ENCODE results near the gene ELP5. TPM values are rescaled to one million over a fixed set of nuclear protein-coding genes. Genes with fewer than 3 reads are reported as not detected.
"Not testable (repeated sequence)": the region's sequence is repeated elsewhere in the genome, so short reads cannot be mapped to it uniquely, and the experiment has no call there.

Gene ELP5
- total RNA-seq, 2 experiments from 2014 or later, result 52.4 to 53.5 TPM

DNA sequence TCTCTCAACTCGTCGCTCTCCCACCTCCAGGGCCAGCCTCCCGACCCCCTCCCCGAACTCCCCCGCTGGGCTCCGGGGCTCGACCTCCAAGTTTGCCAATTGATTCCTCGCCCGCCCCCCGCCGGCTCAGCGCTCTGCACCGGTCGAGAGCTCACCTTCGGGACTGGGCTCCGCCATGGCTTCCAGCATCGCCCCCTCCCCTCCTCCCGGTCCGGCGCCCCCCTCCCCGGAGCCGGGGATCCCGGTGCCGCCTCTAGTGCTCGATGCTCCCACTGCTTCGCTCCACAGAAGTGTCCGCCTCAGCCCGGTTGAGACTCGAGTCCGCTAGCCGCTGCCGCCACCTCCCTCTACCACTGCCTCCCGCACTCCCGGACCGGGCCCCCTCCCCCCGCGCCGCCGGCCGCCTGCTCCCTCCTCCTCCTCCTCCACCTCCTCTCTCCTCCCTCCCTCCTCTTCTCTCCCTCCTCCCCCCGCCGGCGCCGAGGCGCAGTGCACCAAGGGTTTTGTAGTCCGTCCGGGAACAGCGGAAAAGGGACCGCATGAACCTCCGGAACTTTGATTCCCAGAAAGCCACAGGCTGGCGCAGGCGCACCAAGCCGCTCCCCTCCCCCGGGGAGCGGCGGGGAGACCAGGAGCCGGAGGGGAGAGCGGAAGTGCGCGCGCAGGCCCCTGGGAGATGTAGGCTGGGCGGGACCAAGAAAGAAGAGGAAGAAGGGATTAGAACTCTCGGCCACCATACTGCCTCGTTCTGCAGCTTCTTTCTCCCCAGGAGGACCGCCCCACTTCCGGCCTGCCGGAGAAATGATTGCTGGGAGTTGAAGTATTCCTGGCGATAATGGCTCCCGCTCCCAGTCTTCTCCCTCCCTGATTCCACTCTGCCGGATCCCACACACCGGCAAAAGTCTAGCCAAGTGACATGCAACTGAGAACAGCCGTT lies 12.7 kb upstream of the ELP5 start, which contains the start of gene PHF23:
PHF23 (minus strand) TSS at position 367 of the 937 bp plus-strand sequence; CDS start at position 189, 178 bp downstream.
- peak within 1 kb of the TSS; percentile 94 for H3K4me3 Mint-ChIP-seq
- CTCF ChIA-PET, result interaction anchor here (0.6 to 2.5 kb wide), 5 partner anchors 16 to 194 kb away, joined by 3 to 8 read pairs (median 3); partner anchors contain the start of genes ACADVL and DLG4
- H3K4me1 Mint-ChIP-seq (ENCODE audit: low read depth), result peaks cover 64% of the 10 kb centered on the region
- H3K27me3 Mint-ChIP-seq (ENCODE audit: low read depth), result no peaks in the 10 kb centered on the region
- H3K27ac Mint-ChIP-seq, result peak within 1 kb of the TSS; percentile 98
- H3K9me3 Mint-ChIP-seq, result no peaks in the 10 kb centered on the region
- intact Hi-C loops (cut with micrococcal nuclease), result loop anchor here (1.0 to 5.0 kb wide), 7 partner anchors 13 to 603 kb away; partner anchors contain the start of genes ACADVL, DLG4, EIF5A and ELP5
- DNase-seq, result peak; percentile 99
- H3K36me3 Mint-ChIP-seq (ENCODE audit: low read depth), result peaks cover 35% of the 10 kb centered on the region

GRCh38 chr17:7240375-7240774 lies 11.6 kb upstream of the ELP5 start:
- no peaks in the 10 kb centered on the region for H3K27me3 Mint-ChIP-seq (ENCODE audit: low read depth)
- no peak for DNase-seq
- intact Hi-C loops (cut with micrococcal nuclease), result no loop called here
- H3K27ac Mint-ChIP-seq, result peak overlapping the region; percentile 98
- CTCF ChIA-PET, result interaction anchor here (0.6 to 1.5 kb wide), 2 partner anchors 56 to 62 kb away, joined by 3 to 4 read pairs; no protein-coding TSS in a partner anchor
- peaks cover 29% of the 10 kb centered on the region for H3K36me3 Mint-ChIP-seq (ENCODE audit: low read depth)
- H3K4me1 Mint-ChIP-seq (ENCODE audit: low read depth), result peaks cover 55% of the 10 kb centered on the region
- H3K9me3 Mint-ChIP-seq, result no peaks in the 10 kb centered on the region
- H3K4me3 Mint-ChIP-seq, result peak overlapping the region; percentile 94

- Mint-ChIP-seq H3K36me3 (ENCODE audit: low read depth) (peaks cover 29% of the 10 kb centered on the region), H3K4me3 (peak overlapping the region; percentile 94), H3K9me3 (no peaks in the 10 kb centered on the region), H3K27me3 (ENCODE audit: low read depth) (no peaks in the 10 kb centered on the region), H3K27ac (peak overlapping the region; percentile 98), H3K4me1 (ENCODE audit: low read depth) (peaks cover 46% of the 10 kb centered on the region)
- CTCF ChIA-PET, result interaction anchor here (0.6 to 2.7 kb wide), 5 partner anchors 21 to 240 kb away, joined by 3 to 16 read pairs (median 3); partner anchors contain the start of genes ACADVL, DLG4 and SLC35G6
- DNase-seq, result no peak
- intact Hi-C loops (cut with micrococcal nuclease), result no loop called here
Observed at GRCh38 chr17:7241090-7241733, 10.8 kb upstream of the ELP5 start.

- H3K27me3 Mint-ChIP-seq (ENCODE audit: low read depth), result no peaks in the 10 kb centered on the region
- H3K27ac Mint-ChIP-seq, result peak within 1 kb of the TSS; percentile 98
- CTCF ChIA-PET, result interaction anchor here (0.9 to 2.7 kb wide), 4 partner anchors 22 to 239 kb away, joined by 3 to 16 read pairs (median 3); partner anchors contain the start of genes ACADVL, DLG4 and SLC35G6
- intact Hi-C loops (cut with micrococcal nuclease), result no loop called here
- peaks cover 39% of the 10 kb centered on the region for H3K4me1 Mint-ChIP-seq (ENCODE audit: low read depth)
- no peaks in the 10 kb centered on the region for H3K9me3 Mint-ChIP-seq
- peak; percentile 93 for DNase-seq
- peaks cover 34% of the 10 kb centered on the region for H3K36me3 Mint-ChIP-seq (ENCODE audit: low read depth)
- H3K4me3 Mint-ChIP-seq, result peak within 1 kb of the TSS; percentile 94
Observed at GRCh38 chr17:7241783-7242716, 10.0 kb upstream of the ELP5 start, which contains the start of gene GABARAP. TSS of gene GABARAP (minus strand) at chr17:7242449. CDS start at chr17:7242330, 119 bp downstream.

DNA sequence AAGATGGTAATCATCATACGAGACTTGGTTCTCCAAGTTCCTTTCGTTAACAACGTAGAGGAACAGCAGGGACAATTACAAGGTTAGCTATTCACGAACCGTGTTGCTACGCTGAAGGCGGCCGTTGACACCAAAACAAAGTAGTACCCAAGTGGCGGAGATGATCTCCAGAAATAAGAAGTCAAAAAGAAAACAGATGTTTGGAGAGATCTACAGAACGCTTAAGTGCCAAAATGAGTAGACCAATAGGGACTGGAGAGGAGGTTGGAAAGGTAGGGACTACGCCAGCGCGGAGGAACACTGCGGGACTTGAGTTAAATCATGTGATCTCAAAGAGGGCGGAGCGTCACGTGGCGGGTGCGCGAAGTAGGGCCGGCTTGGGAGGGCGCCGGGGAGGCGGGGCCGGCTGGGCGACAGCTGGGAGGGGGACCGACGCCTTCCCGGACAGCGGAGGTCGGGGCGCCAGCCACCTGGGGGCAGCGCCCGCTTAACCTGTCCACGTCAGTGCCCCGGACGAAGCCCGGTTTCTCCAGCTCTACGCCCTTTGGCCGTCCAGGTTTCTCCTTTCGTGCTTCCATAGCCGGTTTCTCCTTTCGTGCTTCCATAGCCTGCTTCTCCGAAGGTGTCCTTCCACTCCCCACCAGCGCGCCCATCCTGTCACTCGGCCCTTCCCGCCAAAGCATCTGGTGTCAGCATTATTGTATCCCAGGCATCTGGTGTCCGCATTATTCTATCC lies 9.1 kb upstream of the ELP5 start:
- peak overlapping the region; percentile 94 for H3K4me3 Mint-ChIP-seq
- no peaks in the 10 kb centered on the region for H3K9me3 Mint-ChIP-seq
- H3K27ac Mint-ChIP-seq, result peak overlapping the region; percentile 98
- no peaks in the 10 kb centered on the region for H3K27me3 Mint-ChIP-seq (ENCODE audit: low read depth)
- peaks cover 36% of the 10 kb centered on the region for H3K4me1 Mint-ChIP-seq (ENCODE audit: low read depth)
- intact Hi-C loops (cut with micrococcal nuclease), result no loop called here
- peaks cover 35% of the 10 kb centered on the region for H3K36me3 Mint-ChIP-seq (ENCODE audit: low read depth)
- CTCF ChIA-PET, result interaction anchor here (2.7 kb wide), 1 partner anchor 23 kb away, joined by 16 read pairs; the partner anchor contains the start of genes ACADVL and DLG4
- DNase-seq, result peak; percentile 94

- no peaks in the 10 kb centered on the region for H3K9me3 Mint-ChIP-seq
- H3K4me3 Mint-ChIP-seq, result peak overlapping the region; percentile 94
- CTCF ChIA-PET, result interaction anchor here (1.8 to 2.7 kb wide), 2 partner anchors 23 to 24 kb away, joined by 5 to 16 read pairs; partner anchors contain the start of genes ACADVL and DLG4
- DNase-seq, result no peak
- peaks cover 37% of the 10 kb centered on the region for H3K4me1 Mint-ChIP-seq (ENCODE audit: low read depth)
- H3K27ac Mint-ChIP-seq, result peak overlapping the region; percentile 78
- H3K36me3 Mint-ChIP-seq (ENCODE audit: low read depth), result peaks cover 35% of the 10 kb centered on the region
- intact Hi-C loops (cut with micrococcal nuclease), result no loop called here
- no peaks in the 10 kb centered on the region for H3K27me3 Mint-ChIP-seq (ENCODE audit: low read depth)
Observed at GRCh38 chr17:7243453-7243729, 8.6 kb upstream of the ELP5 start.

DNA sequence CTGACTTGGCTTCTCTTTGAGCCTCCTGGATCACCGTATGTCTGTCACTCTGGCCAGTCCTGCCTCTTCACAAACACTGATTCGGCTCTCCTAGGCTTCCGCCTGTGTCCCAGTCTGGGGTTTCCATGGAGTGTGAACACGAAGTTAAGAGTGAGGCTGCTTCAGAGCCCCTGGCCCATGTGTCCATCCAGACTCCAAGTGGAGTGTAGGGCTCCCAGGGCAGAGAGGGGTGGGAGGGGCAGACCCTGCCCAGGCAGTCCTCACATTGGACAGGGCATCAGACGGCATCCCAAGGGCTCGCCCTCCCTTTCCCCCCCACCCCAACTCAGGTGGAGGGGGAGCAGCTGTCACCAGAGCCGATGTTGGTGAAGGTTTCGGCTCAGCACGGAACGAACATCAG lies 8.2 kb upstream of the ELP5 start:
- H3K4me3 Mint-ChIP-seq; H3K27me3 Mint-ChIP-seq (ENCODE audit: low read depth); DNase-seq; H3K9me3 Mint-ChIP-seq; intact Hi-C loops (cut with micrococcal nuclease): not testable (repeated sequence)
- Mint-ChIP-seq H3K36me3 (ENCODE audit: low read depth) (peaks cover 34% of the 10 kb centered on the region), H3K27ac (peak overlapping the region; percentile 50), H3K4me1 (ENCODE audit: low read depth) (peaks cover 41% of the 10 kb centered on the region)
- CTCF ChIA-PET, result interaction anchor here (1.8 kb wide), 1 partner anchor 23 kb away, joined by 5 read pairs; the partner anchor contains the start of genes ACADVL and DLG4

DNA sequence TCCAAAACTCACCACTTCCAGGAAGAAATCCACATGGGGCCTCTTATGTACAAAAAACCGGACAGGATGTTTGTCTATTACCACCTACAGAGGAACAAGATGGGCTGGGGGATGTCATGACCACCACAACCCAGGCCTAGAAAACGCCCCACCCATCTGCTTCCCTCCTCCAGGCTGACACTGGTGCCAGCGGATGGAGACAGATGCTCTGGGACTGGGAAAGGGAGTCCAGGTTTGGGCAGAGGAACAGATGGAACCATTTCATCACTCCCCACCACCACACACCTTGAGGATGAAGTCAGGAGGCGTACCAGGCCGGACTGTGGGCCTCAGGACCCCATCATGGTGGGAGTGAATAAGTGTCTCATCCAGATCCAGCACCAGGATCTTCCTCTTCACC lies 5.2 kb upstream of the ELP5 start:
- H3K36me3 Mint-ChIP-seq (ENCODE audit: low read depth), result peaks cover 29% of the 10 kb centered on the region

GRCh38 chr17:7248796-7249195 lies 3.2 kb upstream of the ELP5 start:
- DNase-seq, result no peak
- no peaks in the 10 kb centered on the region for H3K27me3 Mint-ChIP-seq (ENCODE audit: low read depth)
- peaks cover 19% of the 10 kb centered on the region for H3K36me3 Mint-ChIP-seq (ENCODE audit: low read depth)
- intact Hi-C loops (cut with micrococcal nuclease), result no loop called here
- peaks cover 34% of the 10 kb centered on the region for H3K4me1 Mint-ChIP-seq (ENCODE audit: low read depth)
- CTCF ChIA-PET, result interaction anchor here (1.7 kb wide), 1 partner anchor 28 kb away, joined by 5 read pairs; no protein-coding TSS in a partner anchor
- H3K4me3 Mint-ChIP-seq, result peak overlapping the region; percentile 36
- H3K9me3 Mint-ChIP-seq, result no peaks in the 10 kb centered on the region
- peak overlapping the region; percentile 31 for H3K27ac Mint-ChIP-seq

More for the DNA sequence above, 5.2 kb upstream of the ELP5 start:
- peak overlapping the region; percentile 14 for H3K27ac Mint-ChIP-seq
- intact Hi-C loops (cut with micrococcal nuclease), result no loop called here
- no peak overlapping the region for H3K4me3 Mint-ChIP-seq
- DNase-seq, result no peak
- CTCF ChIA-PET, result interaction anchor here (1.5 kb wide), 1 partner anchor 26 kb away, joined by 3 read pairs; no protein-coding TSS in a partner anchor
- no peaks in the 10 kb centered on the region for H3K9me3 Mint-ChIP-seq
- H3K4me1 Mint-ChIP-seq (ENCODE audit: low read depth), result peaks cover 35% of the 10 kb centered on the region
- no peaks in the 10 kb centered on the region for H3K27me3 Mint-ChIP-seq (ENCODE audit: low read depth)

- Mint-ChIP-seq H3K27me3 (ENCODE audit: low read depth) (no peaks in the 10 kb centered on the region), H3K4me1 (ENCODE audit: low read depth) (peaks cover 37% of the 10 kb centered on the region)
- CTCF ChIA-PET, result interaction anchor here (0.6 to 1.7 kb wide), 3 partner anchors 29 to 114 kb away, joined by 4 to 5 read pairs (median 4); no protein-coding TSS in a partner anchor
Observed at GRCh38 chr17:7249214-7249613, 2.8 kb upstream of the ELP5 start.

More at GRCh38 chr17:7249214-7249613, 2.8 kb upstream of the ELP5 start:
- no peak overlapping the region for H3K27ac Mint-ChIP-seq
- DNase-seq, result no peak
- no peaks in the 10 kb centered on the region for H3K9me3 Mint-ChIP-seq
- H3K4me3 Mint-ChIP-seq, result peak overlapping the region; percentile 36
- intact Hi-C loops (cut with micrococcal nuclease), result no loop called here
- H3K36me3 Mint-ChIP-seq (ENCODE audit: low read depth), result peaks cover 22% of the 10 kb centered on the region
